ENCODE data around the gene GUCY2C. TPM values are rescaled to one million over a fixed set of nuclear protein-coding genes. Genes with fewer than 3 reads are reported as not detected.

The GUCY2C gene
- total RNA-seq: under 0.01 TPM in 1 of 2 replicates, not detected in the other

GRCh38 chr12:14696265-14696741 is at the start of gene GUCY2C:
Gene GUCY2C (minus strand): TSS chr12:14696599. CDS start chr12:14696448, 151 bp downstream.

GRCh38 chr12:14567351-14568162 is 128.8 kb downstream of the GUCY2C start, which contains the start of gene PLBD1:
Gene PLBD1 (minus strand): TSS chr12:14567883. CDS start chr12:14567696, 187 bp downstream.

Other genes starting within 250 kb of the GUCY2C start
- gene PLBD1, start 128.7 kb downstream of the GUCY2C start, total RNA-seq: 3.4 TPM in 2 replicates
- 9.6 and 14.9 TPM in 2 replicates for gene WBP11, start 106.9 kb upstream of the GUCY2C start, total RNA-seq
- gene C12orf60, start 107.1 kb upstream of the GUCY2C start, total RNA-seq: 1.3 and 2.7 TPM in 2 replicates
- gene SMCO3, start 117.6 kb upstream of the GUCY2C start, total RNA-seq: not detected in 2 replicates
- not detected in 2 replicates for gene ART4, start 146.9 kb upstream of the GUCY2C start, total RNA-seq
- not detected in 2 replicates for gene MGP, start 189.3 kb upstream of the GUCY2C start, total RNA-seq
- 0.34 and 3.6 TPM in 2 replicates for gene ERP27, start 241.9 kb upstream of the GUCY2C start, total RNA-seq

Data from nasal cavity respiratory epithelium epithelial cell of viscerocranial mucosa (primary cell).